Neural cell (in vitro differentiated cells): ENCODE results near the gene PPP1R9B. TPM values are rescaled to one million over a fixed set of nuclear protein-coding genes. Genes with fewer than 3 reads are reported as not detected.

Experiments
- H2AFZ ChIP-seq: fragments of 200-600, 300-800 bp; sonication (generic), shearing (Covaris generic); 2 replicates; pipeline ENCODE4 v1.6.0; 2014; ENCODE audit warnings: low read depth, mild to moderate bottlenecking, antibody characterized with exemption, low read length, moderate library complexity
- H3F3A ChIP-seq: fragments of 200-600 bp; shearing (Covaris generic); 2 replicates; pipeline ENCODE4 v1.6.1; 2016; ENCODE audit warnings: mild to moderate bottlenecking, moderate library complexity, mixed read lengths, antibody characterized with exemption, low read length; ENCODE audit not compliant: insufficient read depth, poor library complexity, severe bottlenecking
- H3K27ac ChIP-seq: fragments of 200-600, 300-800 bp; sonication (generic), shearing (Covaris generic); 2 replicates; pipeline ENCODE4 v1.5.1; 2014; ENCODE audit warnings: mild to moderate bottlenecking, low read length, moderate library complexity
- H3K27me3 ChIP-seq: fragments of 300-800, 200-600 bp; sonication (generic), shearing (Covaris generic); 2 replicates; pipeline ENCODE4 v1.6.0; 2014; ENCODE audit warnings: mild to moderate bottlenecking, low read depth, low read length, moderate library complexity; ENCODE audit not compliant: insufficient read depth
- H3K36me3 ChIP-seq: fragments of 300-800, 200-600 bp; sonication (generic), shearing (Covaris generic); 2 replicates; pipeline ENCODE4 v1.5.1; 2014; ENCODE audit warnings: mild to moderate bottlenecking, antibody characterized with exemption, low read length, moderate library complexity; ENCODE audit not compliant: insufficient read depth
- H3K4me2 ChIP-seq: fragments of 300-800, 200-600 bp; sonication (generic), shearing (Covaris generic); 2 replicates; pipeline ENCODE4 v1.6.0; 2014; ENCODE audit warnings: mild to moderate bottlenecking, low read length
- H3K4me3 ChIP-seq: fragments of 300-800, 200-600 bp; sonication (generic), shearing (Covaris generic); 2 replicates; pipeline ENCODE4 v1.5.1; 2014; ENCODE audit warnings: mild to moderate bottlenecking, low read length, moderate library complexity
- H3K79me2 ChIP-seq: fragments of 200-600 bp; shearing (Covaris generic); replicated peaks from 2 replicates; pipeline ENCODE4 v1.6.0; 2014; ENCODE audit warnings: mild to moderate bottlenecking, low read length, moderate library complexity; ENCODE audit not compliant: insufficient read depth
- H3K9ac ChIP-seq: fragments of 300-800, 200-600 bp; sonication (generic), shearing (Covaris generic); 2 replicates; pipeline ENCODE4 v1.6.1; 2016; ENCODE audit warnings: mild to moderate bottlenecking, low read length, mixed read lengths
- H3K9me2 ChIP-seq: fragments of 200-600 bp; shearing (Covaris generic); 2 replicates; pipeline ENCODE4 v1.6.1; 2016; ENCODE audit warnings: mild to moderate bottlenecking, low read length, mixed read lengths; ENCODE audit not compliant: insufficient read depth
- H3K9me3 ChIP-seq: fragments of 200-600, 300-800 bp; sonication (generic), shearing (Covaris generic); 2 replicates; pipeline ENCODE4 v1.6.1; 2016; ENCODE audit warnings: mild to moderate bottlenecking, mixed run types, low read length, moderate library complexity, mixed read lengths
- H4K20me1 ChIP-seq: fragments of 200-600 bp; shearing (Covaris generic); 2 replicates; pipeline ENCODE4 v1.6.1; 2016; ENCODE audit warnings: mild to moderate bottlenecking, mixed run types; ENCODE audit not compliant: insufficient read depth
- EP300 ChIP-seq: fragments of 450-650 bp; conservative IDR thresholded peaks from 2 replicates; pipeline ENCODE4 v1.6.1; 2014; ENCODE audit warnings: antibody characterized with exemption, mild to moderate bottlenecking, moderate library complexity; ENCODE audit not compliant: poor library complexity, severe bottlenecking
- EZH2 ChIP-seq: fragments of 200-600, 300-800 bp; shearing (Covaris generic), sonication (generic); IDR thresholded peaks from 2 replicates; pipeline ENCODE4 v1.6.1; 2014; ENCODE audit warnings: antibody characterized with exemption, low read length, borderline replicate concordance, mild to moderate bottlenecking; ENCODE audit not compliant: insufficient read depth, poor library complexity, severe bottlenecking
- MXI1 ChIP-seq: fragments of 450-650 bp; conservative IDR thresholded peaks from 2 replicates; pipeline ENCODE4 v1.6.1; 2014; ENCODE audit warnings: antibody characterized with exemption, mild to moderate bottlenecking; ENCODE audit not compliant: poor library complexity, severe bottlenecking
- POLR2AphosphoS5 ChIP-seq: IDR thresholded peaks from 2 replicates; pipeline ENCODE4 v1.6.1; 2012
- RAD21 ChIP-seq: fragments of 450-650 bp; conservative IDR thresholded peaks from 2 replicates; pipeline ENCODE4 v1.6.1; 2014; ENCODE audit warnings: antibody characterized with exemption, mild to moderate bottlenecking, moderate library complexity
- REST ChIP-seq: IDR thresholded peaks from 2 replicates; pipeline ENCODE4 v1.6.1; 2012; ENCODE audit warnings: borderline replicate concordance
- SMC3 ChIP-seq: fragments of 450-650 bp; conservative IDR thresholded peaks from 2 replicates; pipeline ENCODE4 v1.6.1; 2014; ENCODE audit warnings: antibody characterized with exemption, mild to moderate bottlenecking, moderate library complexity; ENCODE audit not compliant: poor library complexity
- TAF1 ChIP-seq: IDR thresholded peaks from 2 replicates; pipeline ENCODE4 v1.6.1; 2012; ENCODE audit warnings: low read depth
- polyA plus RNA-seq: library from polyadenylated mRNA; depleted of rRNA; stranded (reverse); fragments of >200 nt; gene quantifications from 2 replicates; pipeline ENCODE4 v1.2.3, GENCODE V29; 2014
- TF ChIP-seq, protein P1 (sequence below): fragments of 450-650 bp; IDR thresholded peaks from 2 replicates; pipeline ENCODE4 v1.5.1; 2014; ENCODE audit warnings: antibody characterized with exemption, mild to moderate bottlenecking, moderate library complexity; ENCODE audit not compliant: poor library complexity, severe bottlenecking

PPP1R9B gene
- polyA plus RNA-seq, 1 donor from 2014 or later = 29.2 TPM

- Histone ChIP-seq H3K27me3 (no peaks in the 10 kb centered on the region), H3K4me2 (no peak overlapping the region), H2AFZ (no peak overlapping the region), H3K9me3 (no peaks in the 10 kb centered on the region), H3K9me2 (no peaks in the 10 kb centered on the region), H3F3A (no peaks in the 10 kb centered on the region), H3K9ac (no peak overlapping the region), H3K79me2 (peaks cover 31% of the 10 kb centered on the region), H3K4me3 (no peak overlapping the region), H4K20me1 (peaks cover 38% of the 10 kb centered on the region), H3K36me3 (peaks cover 5% of the 10 kb centered on the region), H3K27ac (no peak overlapping the region)
- no peak for TF ChIP-seq MXI1
- no peak for TF ChIP-seq POLR2AphosphoS5
- no peak for TF ChIP-seq TAF1
- no peak for TF ChIP-seq SMC3
- TF ChIP-seq, protein P1, sequence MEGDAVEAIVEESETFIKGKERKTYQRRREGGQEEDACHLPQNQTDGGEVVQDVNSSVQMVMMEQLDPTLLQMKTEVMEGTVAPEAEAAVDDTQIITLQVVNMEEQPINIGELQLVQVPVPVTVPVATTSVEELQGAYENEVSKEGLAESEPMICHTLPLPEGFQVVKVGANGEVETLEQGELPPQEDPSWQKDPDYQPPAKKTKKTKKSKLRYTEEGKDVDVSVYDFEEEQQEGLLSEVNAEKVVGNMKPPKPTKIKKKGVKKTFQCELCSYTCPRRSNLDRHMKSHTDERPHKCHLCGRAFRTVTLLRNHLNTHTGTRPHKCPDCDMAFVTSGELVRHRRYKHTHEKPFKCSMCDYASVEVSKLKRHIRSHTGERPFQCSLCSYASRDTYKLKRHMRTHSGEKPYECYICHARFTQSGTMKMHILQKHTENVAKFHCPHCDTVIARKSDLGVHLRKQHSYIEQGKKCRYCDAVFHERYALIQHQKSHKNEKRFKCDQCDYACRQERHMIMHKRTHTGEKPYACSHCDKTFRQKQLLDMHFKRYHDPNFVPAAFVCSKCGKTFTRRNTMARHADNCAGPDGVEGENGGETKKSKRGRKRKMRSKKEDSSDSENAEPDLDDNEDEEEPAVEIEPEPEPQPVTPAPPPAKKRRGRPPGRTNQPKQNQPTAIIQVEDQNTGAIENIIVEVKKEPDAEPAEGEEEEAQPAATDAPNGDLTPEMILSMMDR = no peak
- TF ChIP-seq EP300 = no peak
- no peak for TF ChIP-seq RAD21
- TF ChIP-seq EZH2 = no peak
- TF ChIP-seq REST = no peak
These were observed 6.1 kb downstream of the PPP1R9B start for GRCh38 chr17:50144355-50144754.

DNA sequence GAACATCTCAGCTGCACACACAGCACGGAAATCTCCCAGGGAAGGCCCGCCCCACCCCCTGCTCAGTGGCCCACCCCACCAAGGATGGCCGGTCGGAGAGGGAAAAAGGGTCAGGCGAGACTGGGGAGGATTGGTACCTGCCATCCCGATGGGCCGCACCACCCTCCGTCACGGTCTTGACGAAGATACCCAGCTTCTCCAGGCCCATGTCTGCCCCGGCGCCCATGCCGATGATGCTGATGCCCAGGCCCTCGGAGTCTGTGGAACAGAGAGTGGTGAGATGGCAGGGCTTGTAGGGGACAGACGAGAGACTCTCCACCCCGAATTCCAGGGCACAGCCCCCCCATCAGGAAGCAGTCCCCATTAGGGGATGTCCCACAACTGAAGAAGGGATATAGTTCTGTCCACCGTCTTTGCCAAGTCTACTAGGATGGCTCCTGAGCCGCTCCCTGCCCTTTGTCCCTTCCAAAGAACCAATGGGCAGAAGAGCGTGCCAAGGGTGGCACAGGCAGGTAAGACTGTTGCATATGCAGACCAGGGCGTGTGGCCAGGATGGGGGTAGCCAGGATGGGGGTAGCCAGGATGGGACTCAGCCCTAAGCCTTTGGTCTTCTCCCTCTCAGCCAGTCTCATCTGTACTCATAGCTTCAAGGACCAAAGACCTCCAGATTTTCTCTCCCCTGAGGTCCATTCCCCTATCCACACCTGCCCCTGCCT lies 6.9 kb downstream of the PPP1R9B start:
- Histone ChIP-seq H4K20me1 (peaks cover 33% of the 10 kb centered on the region), H3K79me2 (peaks cover 25% of the 10 kb centered on the region), H3K36me3 (peaks cover 12% of the 10 kb centered on the region), H2AFZ (no peak overlapping the region), H3K9ac (no peak overlapping the region), H3K9me2 (no peaks in the 10 kb centered on the region), H3K9me3 (no peaks in the 10 kb centered on the region), H3K27me3 (no peaks in the 10 kb centered on the region), H3K4me3 (no peak overlapping the region), H3K27ac (no peak overlapping the region), H3F3A (no peaks in the 10 kb centered on the region), H3K4me2 (no peak overlapping the region)
- TF ChIP-seq REST (no peak), SMC3 (no peak), EZH2 (no peak), POLR2AphosphoS5 (no peak)
- TF ChIP-seq, protein P1 = no peak
